Mesothelial cell of epicardium (in vitro differentiated cells): ENCODE measurements around the gene IFNA2. TPM values are rescaled to one million over a fixed set of nuclear protein-coding genes. Genes with fewer than 3 reads are reported as not detected.

Experiments
- DNase-seq, 2 experiments: peaks; one replicate each; pipeline ENCODE4 v3.0.0; 2021; ENCODE audit warnings: low spot score in 2 of 2; ENCODE audit not compliant: unreplicated experiment in 2 of 2
- H3K27ac Mint-ChIP-seq: 2 replicates; pipeline ENCODE4 v1.8.0; 2021; ENCODE audit warnings: mixed read lengths
- H3K27me3 Mint-ChIP-seq: 2 replicates; pipeline ENCODE4 v1.8.0; 2021; ENCODE audit warnings: low read depth, mixed read lengths
- H3K36me3 Mint-ChIP-seq: 2 replicates; pipeline ENCODE4 v1.8.0; 2021; ENCODE audit warnings: mixed read lengths
- H3K4me1 Mint-ChIP-seq: 2 replicates; pipeline ENCODE4 v1.8.0; 2021; ENCODE audit warnings: mixed read lengths
- H3K4me3 Mint-ChIP-seq: 2 replicates; pipeline ENCODE4 v1.8.0; 2021; ENCODE audit warnings: mild to moderate bottlenecking, moderate library complexity, mixed read lengths
- H3K9me3 Mint-ChIP-seq: 2 replicates; pipeline ENCODE4 v1.8.0; 2021; ENCODE audit warnings: mixed read lengths
- CTCF ChIP-seq: fragments of 200-600 bp; sonication (generic); IDR thresholded peaks from one replicate; pipeline ENCODE4 v1.5.0; 2021; ENCODE audit warnings: antibody characterized with exemption; ENCODE audit not compliant: unreplicated experiment
- total RNA-seq: library from RNA; stranded (reverse); gene quantifications from 3 replicates; pipeline ENCODE4 v1.2.1, GENCODE V29; 2021

Gene IFNA2
- total RNA-seq, 1 donor from 2014 or later = 0.58 TPM

DNA sequence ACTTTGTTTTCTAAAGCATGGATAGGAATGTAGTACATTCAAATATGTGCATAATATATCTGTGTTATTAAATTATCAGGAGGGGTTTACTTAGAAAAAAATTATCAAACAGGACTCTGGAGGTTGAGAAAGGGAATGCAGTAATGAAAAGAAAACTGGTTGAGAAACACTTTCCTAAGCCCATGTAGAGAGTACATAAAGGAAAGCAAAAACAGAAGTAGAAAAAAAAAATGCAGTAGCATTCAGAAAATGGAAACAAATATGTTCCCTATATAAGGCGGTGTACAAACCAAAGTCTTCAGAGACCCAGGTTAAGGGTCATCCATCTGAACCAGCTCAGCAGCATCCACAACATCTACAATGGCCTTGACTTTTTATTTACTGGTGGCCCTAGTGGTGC, 23.6 kb upstream of the IFNA2 start, which contains the start of gene IFNA8:
TSS of gene IFNA8 (plus strand) at position 301 of the 400 bp plus-strand sequence. CDS start at position 361, 60 bp downstream.
- Mint-ChIP-seq H3K27me3 (peaks cover 4% of the 10 kb centered on the region), H3K36me3 (no peaks in the 10 kb centered on the region), H3K27ac (no peak within 1 kb of the TSS), H3K4me3 (no peak within 1 kb of the TSS), H3K4me1 (no peaks in the 10 kb centered on the region), H3K9me3 (no peaks in the 10 kb centered on the region)
- no peak for DNase-seq
- TF ChIP-seq CTCF = no peak

DNA sequence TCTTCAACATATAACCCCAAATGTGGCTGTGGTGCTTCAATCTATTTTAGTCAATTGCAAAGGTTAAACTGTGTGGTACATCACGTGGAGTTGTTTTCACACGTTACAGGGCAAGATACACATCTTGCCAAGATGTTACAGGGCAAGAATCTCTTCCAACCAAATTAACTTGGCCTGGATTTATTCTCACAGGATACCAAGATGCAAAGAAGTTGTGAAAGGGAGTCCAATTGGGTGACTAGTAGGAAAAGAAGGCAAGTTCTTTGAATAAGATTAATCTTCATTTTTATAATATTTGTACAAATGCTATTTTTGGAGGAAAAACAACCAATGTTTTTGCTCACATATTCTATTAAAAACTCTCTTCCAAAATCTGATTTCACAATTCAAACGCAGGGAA, 18.9 kb upstream of the IFNA2 start:
- Mint-ChIP-seq H3K4me3 (no peak overlapping the region), H3K36me3 (no peaks in the 10 kb centered on the region), H3K9me3 (no peaks in the 10 kb centered on the region), H3K27ac (no peak overlapping the region), H3K4me1 (peaks cover 22% of the 10 kb centered on the region), H3K27me3 (peaks cover 14% of the 10 kb centered on the region)
- no peak for DNase-seq
- no peak for TF ChIP-seq CTCF

GRCh38 chr9:21402386-21403251, 17.4 kb upstream of the IFNA2 start:
- Mint-ChIP-seq H3K4me3 (peak overlapping the region; percentile 84), H3K36me3 (no peaks in the 10 kb centered on the region), H3K4me1 (peaks cover 22% of the 10 kb centered on the region), H3K9me3 (no peaks in the 10 kb centered on the region), H3K27ac (peak overlapping the region; percentile 12), H3K27me3 (peaks cover 14% of the 10 kb centered on the region)
- no peak for TF ChIP-seq CTCF
- DNase-seq = peak in 1 of 2 experiments; percentile 57

- DNase-seq = no peak
Observed at GRCh38 chr9:21399956-21400355, 14.8 kb upstream of the IFNA2 start.

DNA sequence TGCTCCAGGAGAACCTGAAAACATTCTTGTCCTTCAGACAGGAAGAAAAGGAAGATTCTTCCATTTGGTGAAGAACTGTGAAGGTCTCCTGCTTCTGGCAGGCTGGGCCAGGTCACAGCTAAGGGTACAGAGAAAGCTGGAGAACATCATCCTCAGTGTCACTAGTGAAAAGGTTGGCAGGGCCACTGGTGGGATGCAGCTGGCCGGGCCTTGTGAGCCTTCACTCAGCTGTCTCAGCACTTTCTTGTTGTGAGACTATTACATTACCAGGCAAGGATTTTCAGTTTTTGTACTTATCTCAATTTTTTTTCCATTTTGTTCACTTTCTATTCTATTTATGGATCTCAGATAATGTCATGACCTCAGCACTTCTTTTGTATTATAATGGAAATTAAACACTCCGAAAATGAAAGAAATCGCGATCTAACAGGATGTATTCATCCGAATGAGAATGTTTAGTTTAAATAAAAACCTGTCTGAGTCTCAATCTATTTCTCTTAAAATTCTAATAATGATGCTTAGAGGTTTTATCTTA, 13.8 kb upstream of the IFNA2 start:
- no peaks in the 10 kb centered on the region for H3K9me3 Mint-ChIP-seq
- no peak for DNase-seq
- H3K27me3 Mint-ChIP-seq = peaks cover 16% of the 10 kb centered on the region
- H3K27ac Mint-ChIP-seq = no peak overlapping the region
- no peaks in the 10 kb centered on the region for H3K36me3 Mint-ChIP-seq
- H3K4me1 Mint-ChIP-seq = peaks cover 26% of the 10 kb centered on the region
- H3K4me3 Mint-ChIP-seq = no peak overlapping the region
- TF ChIP-seq CTCF = no peak

More at GRCh38 chr9:21399956-21400355, 14.8 kb upstream of the IFNA2 start:
- H3K36me3 Mint-ChIP-seq = no peaks in the 10 kb centered on the region
- no peaks in the 10 kb centered on the region for H3K9me3 Mint-ChIP-seq
- peaks cover 17% of the 10 kb centered on the region for H3K27me3 Mint-ChIP-seq
- no peak overlapping the region for H3K4me3 Mint-ChIP-seq
- H3K27ac Mint-ChIP-seq = no peak overlapping the region
- H3K4me1 Mint-ChIP-seq = peaks cover 26% of the 10 kb centered on the region
- TF ChIP-seq CTCF = no peak
